ENCODE measurements around the gene REX1BD.

DNA sequence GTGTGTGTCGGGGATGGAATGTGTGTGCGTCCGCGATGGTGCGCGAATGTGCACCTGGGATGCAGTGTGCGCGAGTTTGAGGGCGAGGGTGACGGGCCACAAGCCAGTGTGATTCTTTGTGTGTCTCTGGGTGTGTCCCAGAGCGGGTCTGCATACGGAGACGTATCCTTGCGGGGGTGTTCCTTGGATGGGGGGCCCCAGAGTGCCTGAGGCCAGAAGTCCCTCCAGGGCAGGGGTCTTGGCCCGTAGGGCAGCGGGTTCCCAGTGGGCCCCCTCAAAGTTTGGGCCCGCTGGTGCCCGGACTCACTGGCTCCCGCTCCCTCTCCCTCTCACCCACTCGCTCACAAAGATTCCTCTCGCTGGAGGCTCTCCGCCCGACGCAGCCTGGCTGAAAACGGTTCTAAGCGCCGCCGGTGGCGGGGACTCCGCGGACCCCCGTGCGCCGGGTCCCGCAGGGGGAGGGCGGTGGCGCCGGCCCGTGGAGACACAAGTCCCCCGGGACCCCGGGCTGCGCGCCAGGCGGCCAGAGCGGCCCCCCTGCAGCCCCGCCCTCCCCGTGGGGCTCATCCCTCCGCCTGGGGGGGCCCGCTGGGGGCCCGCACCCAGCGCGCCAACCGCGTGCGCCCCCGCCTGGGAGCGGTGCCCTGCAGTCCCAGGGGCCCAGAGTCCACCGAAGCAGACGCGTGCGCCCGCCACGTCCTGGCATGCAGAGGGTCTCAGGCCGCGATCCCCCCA lies 17.1 kb downstream of the REX1BD start:
- TF ChIP-seq, protein P1, sequence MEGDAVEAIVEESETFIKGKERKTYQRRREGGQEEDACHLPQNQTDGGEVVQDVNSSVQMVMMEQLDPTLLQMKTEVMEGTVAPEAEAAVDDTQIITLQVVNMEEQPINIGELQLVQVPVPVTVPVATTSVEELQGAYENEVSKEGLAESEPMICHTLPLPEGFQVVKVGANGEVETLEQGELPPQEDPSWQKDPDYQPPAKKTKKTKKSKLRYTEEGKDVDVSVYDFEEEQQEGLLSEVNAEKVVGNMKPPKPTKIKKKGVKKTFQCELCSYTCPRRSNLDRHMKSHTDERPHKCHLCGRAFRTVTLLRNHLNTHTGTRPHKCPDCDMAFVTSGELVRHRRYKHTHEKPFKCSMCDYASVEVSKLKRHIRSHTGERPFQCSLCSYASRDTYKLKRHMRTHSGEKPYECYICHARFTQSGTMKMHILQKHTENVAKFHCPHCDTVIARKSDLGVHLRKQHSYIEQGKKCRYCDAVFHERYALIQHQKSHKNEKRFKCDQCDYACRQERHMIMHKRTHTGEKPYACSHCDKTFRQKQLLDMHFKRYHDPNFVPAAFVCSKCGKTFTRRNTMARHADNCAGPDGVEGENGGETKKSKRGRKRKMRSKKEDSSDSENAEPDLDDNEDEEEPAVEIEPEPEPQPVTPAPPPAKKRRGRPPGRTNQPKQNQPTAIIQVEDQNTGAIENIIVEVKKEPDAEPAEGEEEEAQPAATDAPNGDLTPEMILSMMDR (IDR thresholded peaks at IDR 0.05): no peak
- TF ChIP-seq POLR2A (IDR thresholded peaks at IDR 0.05): no peak
